ENCODE data around the gene ITPR1. TPM values are rescaled to one million over a fixed set of nuclear protein-coding genes. Genes with fewer than 3 reads are reported as not detected.

Gene ITPR1
- total RNA-seq, 1 experiment from 2014 or later, result 16.7 TPM

- DNase-seq (ENCODE audit: low read depth), result no peak
Measured at GRCh38 chr3:4823385-4823784, 330.2 kb downstream of the ITPR1 start.

- DNase-seq (ENCODE audit: low read depth), result no peak
Measured at GRCh38 chr3:4823986-4824925, 331.1 kb downstream of the ITPR1 start.

- peak; percentile 90 for DNase-seq (ENCODE audit: low read depth)
Measured at GRCh38 chr3:4824926-4825325, 331.8 kb downstream of the ITPR1 start.

GRCh38 chr3:4825436-4826236, 332.5 kb downstream of the ITPR1 start:
- DNase-seq (ENCODE audit: low read depth), result no peak

DNA sequence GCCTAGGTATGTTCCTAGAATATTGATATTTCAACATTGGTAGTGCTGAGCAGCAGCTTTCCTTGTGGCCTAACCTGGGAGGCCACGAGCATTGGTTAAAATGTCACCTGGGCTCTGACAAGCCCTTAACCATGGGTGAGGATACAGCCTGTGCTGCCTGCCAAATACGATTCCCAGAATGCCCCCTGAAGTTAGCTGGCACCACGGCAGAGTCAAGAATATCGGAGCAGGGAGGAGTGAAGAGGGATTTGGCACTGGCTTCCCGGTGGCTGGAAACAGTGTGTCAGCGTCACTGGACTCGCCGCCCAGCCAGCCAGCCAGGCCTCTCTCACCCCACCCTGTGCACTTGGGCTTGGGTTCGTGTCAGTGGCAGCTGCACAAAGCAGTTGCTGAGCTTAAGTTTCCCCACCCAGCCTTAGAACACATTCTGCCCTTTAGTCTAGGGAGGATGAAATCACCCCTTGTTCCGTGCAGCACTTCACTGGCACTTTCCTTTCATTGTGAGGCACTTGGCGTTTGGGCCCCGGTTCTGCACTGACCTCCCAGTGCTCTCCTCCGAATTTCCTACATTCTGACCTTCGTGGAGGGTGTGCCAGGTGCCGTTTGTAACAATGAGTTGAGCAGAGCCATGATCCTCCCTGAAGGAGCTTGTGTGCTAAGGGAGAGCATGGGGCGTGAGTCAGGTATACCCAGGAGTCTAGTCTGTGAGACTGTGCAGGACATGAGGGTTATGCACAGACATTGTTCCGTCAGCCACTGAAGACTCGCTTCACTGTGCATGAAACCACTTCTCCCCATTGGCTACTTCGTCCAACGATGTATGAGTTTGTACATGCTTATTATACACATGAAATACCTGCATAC, 333.3 kb downstream of the ITPR1 start:
- no peak for DNase-seq (ENCODE audit: low read depth)

GRCh38 chr3:4827767-4828166, 334.6 kb downstream of the ITPR1 start:
- no peak for DNase-seq (ENCODE audit: low read depth)

- no peak for DNase-seq (ENCODE audit: low read depth)
Measured at GRCh38 chr3:4828279-4829030, 335.3 kb downstream of the ITPR1 start.

- peak; percentile 30 for DNase-seq (ENCODE audit: low read depth)
Measured at GRCh38 chr3:4829031-4829394, 335.9 kb downstream of the ITPR1 start.

DNA sequence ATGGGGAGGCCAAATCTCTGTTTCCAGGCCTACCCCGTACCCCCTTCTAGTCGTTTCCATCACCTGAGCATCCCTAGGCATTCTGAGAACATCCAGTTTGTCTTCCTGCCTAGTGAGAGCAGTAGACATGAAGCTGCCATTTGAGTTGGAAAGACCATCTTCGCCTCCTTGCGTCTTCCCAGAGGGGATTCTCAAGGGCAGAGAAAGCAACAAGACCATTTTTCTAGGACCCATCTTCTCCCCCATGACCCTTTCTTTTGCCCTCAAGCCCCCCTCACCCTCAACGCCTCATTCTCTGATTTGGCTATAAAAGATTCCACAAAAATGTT, 337.4 kb downstream of the ITPR1 start:
- DNase-seq (ENCODE audit: low read depth), result no peak

DNA sequence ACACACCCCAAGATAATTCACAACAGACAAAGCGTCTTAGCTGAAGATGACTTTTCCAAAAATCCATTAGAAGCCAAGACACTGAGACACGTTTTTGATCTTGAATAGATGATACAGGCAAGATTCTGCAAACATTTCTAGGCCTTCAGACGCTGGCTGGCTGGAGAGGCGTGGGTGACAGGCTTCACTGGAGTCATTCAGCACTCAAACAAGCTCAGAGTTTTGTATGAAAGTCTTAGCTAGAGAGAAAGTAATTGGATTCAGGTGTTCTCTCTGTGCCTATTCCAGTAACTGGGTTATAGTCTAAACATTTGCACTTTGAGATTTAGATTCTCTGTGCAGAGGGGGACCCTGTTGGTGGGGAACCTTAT, 338.4 kb downstream of the ITPR1 start:
- no peak for DNase-seq (ENCODE audit: low read depth)

DNA sequence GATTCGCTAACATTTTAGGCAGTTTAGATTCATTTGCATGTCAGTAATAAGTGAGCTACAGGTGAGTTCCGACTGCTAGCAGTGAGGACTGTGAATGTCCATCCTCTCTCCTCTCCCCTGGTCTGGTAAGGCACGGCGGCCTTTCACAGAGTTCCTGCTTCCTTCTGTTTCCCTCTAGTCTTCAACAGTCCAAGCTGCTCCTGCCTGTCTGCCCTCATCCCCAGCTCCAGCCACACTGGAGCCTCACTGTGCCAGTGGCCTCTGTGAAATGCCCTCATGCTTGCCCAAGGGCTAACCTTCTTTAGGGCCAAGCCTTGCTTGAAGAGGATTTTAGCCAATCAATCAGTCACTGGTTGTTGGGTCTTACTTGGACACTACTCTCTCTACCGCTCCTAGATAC, 340.3 kb downstream of the ITPR1 start:
- no peak for DNase-seq (ENCODE audit: low read depth)

DNA sequence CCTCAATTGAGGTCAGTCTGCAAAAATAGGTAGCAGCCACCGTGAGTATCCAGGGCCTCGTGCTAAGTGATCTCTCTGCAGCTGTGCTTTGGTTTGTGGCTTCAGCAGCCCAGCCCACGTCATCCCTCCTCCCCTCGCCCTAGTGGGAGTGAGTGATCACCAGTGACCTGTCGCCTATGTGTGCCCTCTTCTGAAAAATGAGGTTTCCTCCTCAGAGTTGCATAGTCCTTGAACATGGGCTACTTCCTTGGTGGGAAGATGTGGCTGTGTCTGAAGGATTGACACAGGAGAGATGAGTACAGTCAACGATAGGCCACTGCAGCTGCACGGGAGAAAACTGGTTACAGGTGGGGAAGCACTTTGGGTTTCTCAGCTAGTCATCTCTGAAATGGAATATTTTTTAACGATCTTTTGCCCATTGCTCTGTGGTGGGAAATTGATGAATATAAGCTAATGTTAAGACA, 341.3 kb downstream of the ITPR1 start:
- no peak for DNase-seq (ENCODE audit: low read depth)

DNA sequence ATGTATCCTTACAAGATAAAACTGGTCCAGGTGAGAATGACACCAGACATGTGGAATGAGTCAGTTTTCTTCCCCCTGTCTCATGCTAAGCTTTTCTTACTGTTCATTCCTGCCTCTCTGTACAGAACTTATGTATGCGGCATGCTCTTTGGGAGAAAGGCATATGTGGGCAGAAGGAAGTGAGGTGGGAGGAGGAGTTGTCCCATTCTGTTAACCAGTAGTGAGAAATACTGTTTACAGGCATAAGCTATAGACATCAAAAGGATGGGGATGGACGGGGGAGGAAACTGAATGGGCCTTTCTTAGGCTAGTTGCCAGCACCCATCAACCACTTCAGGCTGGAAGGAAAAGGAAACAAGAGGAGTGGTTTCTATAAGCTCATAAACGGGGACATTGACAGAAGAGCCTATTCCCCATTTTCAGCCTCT, 342.5 kb downstream of the ITPR1 start:
- no peak for DNase-seq (ENCODE audit: low read depth)

GRCh38 chr3:4836516-4836915, 343.4 kb downstream of the ITPR1 start:
- no peak for DNase-seq (ENCODE audit: low read depth)

DNA sequence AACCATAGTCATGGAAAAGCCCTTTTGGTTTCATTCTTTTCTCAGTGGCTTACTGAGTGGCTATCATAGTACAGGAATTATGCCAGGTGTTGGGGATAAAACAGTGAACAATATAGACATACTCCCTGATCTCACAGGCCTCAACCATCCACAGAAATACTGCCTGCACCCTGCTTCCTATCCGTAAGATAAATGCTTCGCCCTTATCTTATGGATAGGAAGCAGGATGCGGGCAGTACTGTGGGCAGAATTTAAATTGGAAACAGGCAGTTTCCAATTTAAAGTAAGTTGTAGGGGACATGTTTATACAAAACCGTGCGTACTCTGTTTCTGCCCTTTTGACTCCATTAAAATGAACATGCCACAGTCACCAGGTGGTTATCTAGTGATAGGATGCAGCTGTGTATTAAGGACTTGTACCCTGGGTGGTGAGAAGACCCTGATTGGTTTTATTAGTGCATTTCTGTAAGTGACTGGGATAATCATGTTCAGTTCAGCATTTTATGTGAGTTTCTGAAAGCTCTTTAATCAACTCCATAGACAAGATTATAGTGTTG, 344.3 kb downstream of the ITPR1 start:
- DNase-seq (ENCODE audit: low read depth), result no peak

DNA sequence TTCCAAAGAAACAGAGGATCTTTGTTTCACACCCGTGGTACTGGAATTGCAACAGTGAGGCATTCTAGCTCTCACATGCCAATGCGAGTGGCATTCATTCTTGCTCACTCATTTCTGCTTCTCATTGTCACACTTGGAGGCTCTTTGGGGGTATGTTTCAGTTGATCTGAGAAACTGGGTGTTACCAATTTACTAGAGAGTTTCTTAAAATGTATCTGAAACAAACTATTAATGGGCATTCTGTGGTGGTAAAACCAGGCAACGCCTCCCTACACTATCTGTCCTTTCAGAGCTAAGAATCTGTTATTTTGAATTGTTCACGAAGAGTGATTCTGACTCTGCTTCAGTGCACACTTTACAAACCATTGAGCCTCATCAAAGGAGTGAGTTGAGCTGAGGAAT, 345.5 kb downstream of the ITPR1 start:
- no peak for DNase-seq (ENCODE audit: low read depth)

GRCh38 chr3:4839278-4839677, 346.1 kb downstream of the ITPR1 start:
- no peak for DNase-seq (ENCODE audit: low read depth)

DNA sequence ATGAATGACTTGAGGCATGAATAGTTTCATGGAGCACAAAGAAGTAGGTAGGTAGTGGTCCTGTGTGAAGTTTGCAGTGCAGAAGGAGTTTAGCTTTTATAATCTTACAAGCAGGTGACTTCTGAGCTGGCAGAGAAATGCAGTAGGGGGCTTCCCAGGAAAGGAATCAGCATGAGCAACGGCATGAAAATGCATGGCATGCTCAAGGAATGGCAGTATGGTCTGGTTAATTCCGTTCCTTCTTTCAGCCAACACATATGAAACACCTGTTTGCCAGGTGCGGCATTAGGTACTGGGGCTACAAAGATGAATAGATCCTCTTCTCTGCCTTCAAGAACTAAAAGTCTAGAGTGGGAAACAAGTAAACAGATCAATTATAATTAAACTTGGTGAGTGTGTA, 348.1 kb downstream of the ITPR1 start:
- DNase-seq (ENCODE audit: low read depth), result no peak

DNA sequence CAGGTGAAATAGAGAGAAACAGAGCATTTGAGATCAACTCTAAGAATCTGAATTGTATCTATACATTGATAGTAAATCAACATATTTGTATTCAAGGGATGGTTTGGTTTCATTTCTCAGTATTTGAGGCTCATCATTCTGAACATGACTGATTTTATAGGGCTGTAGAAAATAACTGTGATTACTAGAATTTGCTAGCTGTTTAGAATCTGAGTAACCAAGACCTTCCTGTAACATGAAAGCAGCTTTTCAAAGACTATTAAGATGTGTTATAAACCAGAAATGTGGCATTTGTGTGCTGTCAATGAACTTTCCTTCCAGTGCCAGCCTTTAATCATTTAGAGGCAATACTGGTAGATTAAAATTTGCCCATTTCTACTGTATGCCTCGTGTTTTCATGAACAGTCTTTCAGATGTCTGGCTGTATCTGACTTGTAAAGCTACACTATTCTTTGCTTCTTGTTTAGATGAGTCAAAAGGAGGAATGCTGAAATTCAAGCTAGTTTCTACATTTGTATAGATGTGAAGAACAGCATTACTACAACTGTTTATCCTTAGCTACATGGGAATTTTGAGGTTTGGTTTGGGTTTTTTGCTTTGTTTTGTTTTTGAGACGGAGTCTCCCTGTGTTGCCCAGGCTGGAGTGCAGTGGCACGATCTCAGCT, 348.8 kb downstream of the ITPR1 start:
- DNase-seq (ENCODE audit: low read depth), result no peak

GRCh38 chr3:4843619-4844018, 350.5 kb downstream of the ITPR1 start:
- no peak for DNase-seq (ENCODE audit: low read depth)
